HEK293 (cell line): ENCODE results near the gene TRAK1.

Source experiments
- CTCF ChIA-PET: fragments of 350-600 bp; formaldehyde crosslinking; extraction: SDS; loops from one replicate; lab custom pipeline; 2021; ENCODE audit warnings: antibody characterized with exemption; lab: Yijun Ruan, JAX
- POLR2A ChIA-PET: fragments of 300-600 bp; formaldehyde crosslinking; extraction: SDS; loops from one replicate; lab custom pipeline; 2020; ENCODE audit warnings: antibody characterized with exemption, inconsistent platforms; lab: Yijun Ruan, JAX
- H3K27ac ChIP-seq: fragments of 200-500 bp; sonication (Bioruptor generic); 2 replicates; pipeline ENCODE4 v1.5.1; 2014; ENCODE audit warnings: low read depth, low read length, control low read depth, inconsistent platforms; ENCODE audit errors: extremely low read depth
- H3K36me3 ChIP-seq, 2 experiments: fragments of 200-500 bp in 1 of 2; sonication (Bioruptor generic) in 1 of 2; 1 replicate in 1 of 2; 2 replicates in 1 of 2; pipeline ENCODE4 v1.5.1; 2014 to 2017; ENCODE audit warnings: inconsistent platforms in 2 of 2, low read length in 2 of 2; ENCODE audit not compliant: control insufficient read depth in 2 of 2, insufficient read depth in 1 of 2
- H3K4me1 ChIP-seq: fragments of 200-500 bp; sonication (Bioruptor generic); 2 replicates; pipeline ENCODE4 v1.5.1; 2014; ENCODE audit warnings: mild to moderate bottlenecking, low read length, inconsistent platforms; ENCODE audit not compliant: control insufficient read depth, insufficient read depth
- H3K4me3 ChIP-seq: 2 replicates; pipeline ENCODE4 v1.5.1; 2011; ENCODE audit warnings: low read depth, mild to moderate bottlenecking, control low read depth, low read length, moderate library complexity
- H3K9me3 ChIP-seq: fragments of 200-500 bp; sonication (Bioruptor generic); 2 replicates; pipeline ENCODE4 v1.5.1; 2014; ENCODE audit warnings: low read depth, low read length, inconsistent platforms; ENCODE audit not compliant: control insufficient read depth, insufficient read depth
- HOXD13 ChIP-seq: sonication (generic); formaldehyde crosslinking; IDR thresholded peaks from 2 replicates; pipeline ENCODE4 v1.8.0; 2022; ENCODE audit warnings: missing genetic modification reagents, borderline replicate concordance
- KLF9 ChIP-seq: fragments of 450-650 bp; formaldehyde crosslinking; IDR thresholded peaks from 2 replicates; pipeline ENCODE4 v1.5.1; 2016; ENCODE audit warnings: missing biosample characterization, missing genetic modification characterization, low read depth
- MZF1 ChIP-seq: fragments of 450-650 bp; formaldehyde crosslinking; IDR thresholded peaks from 2 replicates; pipeline ENCODE4 v1.5.1; 2017; ENCODE audit warnings: missing biosample characterization, missing genetic modification characterization, borderline replicate concordance
- PRDM10 ChIP-seq: fragments of 450-650 bp; formaldehyde crosslinking; IDR thresholded peaks from 2 replicates; pipeline ENCODE4 v1.5.1; 2016; ENCODE audit warnings: missing biosample characterization, missing genetic modification characterization
- TSHZ1 ChIP-seq: fragments of 450-650 bp; formaldehyde crosslinking; IDR thresholded peaks from 2 replicates; pipeline ENCODE4 v1.5.1; 2016; ENCODE audit warnings: missing biosample characterization, missing genetic modification characterization, borderline replicate concordance
- ZBTB48 ChIP-seq: fragments of 450-650 bp; formaldehyde crosslinking; IDR thresholded peaks from 2 replicates; pipeline ENCODE4 v1.5.1; 2016; ENCODE audit warnings: missing biosample characterization, missing genetic modification characterization
- ZBTB7A ChIP-seq: fragments of 450-650 bp; formaldehyde crosslinking; IDR thresholded peaks from 2 replicates; pipeline ENCODE4 v1.5.1; 2016; ENCODE audit warnings: low read depth, missing biosample characterization, missing genetic modification characterization
- ZNF138 ChIP-seq: fragments of 450-650 bp; formaldehyde crosslinking; IDR thresholded peaks from 2 replicates; pipeline ENCODE4 v1.5.1; 2016; ENCODE audit warnings: missing biosample characterization, missing genetic modification characterization, borderline replicate concordance
- ZNF19 ChIP-seq: fragments of 450-650 bp; formaldehyde crosslinking; IDR thresholded peaks from 2 replicates; pipeline ENCODE4; 2016; ENCODE audit warnings: missing biosample characterization, missing genetic modification characterization, low read depth
- ZNF2 ChIP-seq: fragments of 450-650 bp; formaldehyde crosslinking; IDR thresholded peaks from 2 replicates; pipeline ENCODE4 v1.5.1; 2016; ENCODE audit warnings: missing biosample characterization, missing genetic modification characterization
- ZNF223 ChIP-seq: fragments of 450-650 bp; formaldehyde crosslinking; IDR thresholded peaks from 2 replicates; pipeline ENCODE4 v1.5.1; 2016; ENCODE audit warnings: missing biosample characterization, missing genetic modification characterization
- ZNF24 ChIP-seq: fragments of 450-650 bp; formaldehyde crosslinking; IDR thresholded peaks from 2 replicates; pipeline ENCODE4 v1.5.1; 2016; ENCODE audit warnings: missing biosample characterization, missing genetic modification characterization
- ZNF274 ChIP-seq, 2 experiments: fragments of 200-500 bp in 1 of 2; fragments of 450-650 bp in 1 of 2; sonication (Bioruptor generic) in 1 of 2; formaldehyde crosslinking in 1 of 2; IDR thresholded peaks; 2 replicates each; pipeline versions ENCODE4 v1.5.1 to v1.6.1; 2014 to 2016; ENCODE audit warnings: borderline replicate concordance in 1 of 2, inconsistent platforms in 1 of 2, low read length in 1 of 2, missing biosample characterization in 1 of 2, missing genetic modification characterization in 1 of 2
- ZNF292 ChIP-seq: fragments of 450-650 bp; formaldehyde crosslinking; IDR thresholded peaks from 2 replicates; pipeline ENCODE4 v1.5.1; 2016; ENCODE audit warnings: low read depth, missing biosample characterization, missing genetic modification characterization, borderline replicate concordance
- ZNF394 ChIP-seq: fragments of 450-650 bp; formaldehyde crosslinking; IDR thresholded peaks from 2 replicates; pipeline ENCODE4 v1.5.1; 2016; ENCODE audit warnings: missing biosample characterization, missing genetic modification characterization, mild to moderate bottlenecking, moderate library complexity, borderline replicate concordance
- ZNF416 ChIP-seq: fragments of 450-650 bp; formaldehyde crosslinking; IDR thresholded peaks from 2 replicates; pipeline ENCODE4 v1.5.1; 2016; ENCODE audit warnings: missing biosample characterization, missing genetic modification characterization
- ZNF501 ChIP-seq: fragments of 450-650 bp; formaldehyde crosslinking; IDR thresholded peaks from 2 replicates; pipeline ENCODE4 v1.5.1; 2016; ENCODE audit warnings: missing biosample characterization, missing genetic modification characterization
- ZNF658 ChIP-seq: fragments of 450-650 bp; formaldehyde crosslinking; IDR thresholded peaks from 2 replicates; pipeline ENCODE4; 2016; ENCODE audit warnings: missing biosample characterization, missing genetic modification characterization
- ZNF707 ChIP-seq: fragments of 450-650 bp; formaldehyde crosslinking; IDR thresholded peaks from 2 replicates; pipeline ENCODE4 v1.5.1; 2016; ENCODE audit warnings: missing biosample characterization, missing genetic modification characterization
- TF ChIP-seq, protein P1 (sequence below): fragments of 450-650 bp; formaldehyde crosslinking; IDR thresholded peaks from 2 replicates; pipeline ENCODE4 v1.5.1; 2016; ENCODE audit warnings: missing biosample characterization, missing genetic modification characterization
- TF ChIP-seq, protein P2 (sequence below): fragments of 450-650 bp; formaldehyde crosslinking; IDR thresholded peaks from 2 replicates; pipeline ENCODE4 v1.5.1; 2016; ENCODE audit warnings: missing biosample characterization, missing genetic modification characterization, low read depth
- TF ChIP-seq, protein P3 (sequence below): fragments of 450-650 bp; formaldehyde crosslinking; IDR thresholded peaks from 2 replicates; pipeline ENCODE4 v1.5.1; 2016; ENCODE audit warnings: missing biosample characterization, missing genetic modification characterization, borderline replicate concordance

Gene TRAK1

GRCh38 chr3:42077785-42078184 is 13.4 kb upstream of the TRAK1 start:
- ChIA-PET POLR2A (no interaction called here), CTCF (interaction anchor here (0.7 kb wide), 1 partner anchor 494 kb away, joined by 5 read pairs; no protein-coding TSS in a partner anchor)
- TF ChIP-seq ZNF707 (tag by site-specific recombination) (no peak), ZNF292 (tag by site-specific recombination) (no peak), TSHZ1 (tag by site-specific recombination) (no peak), MZF1 (tag by site-specific recombination) (no peak), KLF9 (tag by site-specific recombination) (no peak), PRDM10 (tag by site-specific recombination) (no peak), HOXD13 (CRISPR knock-in tag) (no peak), ZNF138 (no peak), ZNF19 (tag by site-specific recombination) (no peak), ZBTB7A (tag by site-specific recombination) (no peak), ZNF24 (tag by site-specific recombination) (no peak)
- TF ChIP-seq, protein P1, sequence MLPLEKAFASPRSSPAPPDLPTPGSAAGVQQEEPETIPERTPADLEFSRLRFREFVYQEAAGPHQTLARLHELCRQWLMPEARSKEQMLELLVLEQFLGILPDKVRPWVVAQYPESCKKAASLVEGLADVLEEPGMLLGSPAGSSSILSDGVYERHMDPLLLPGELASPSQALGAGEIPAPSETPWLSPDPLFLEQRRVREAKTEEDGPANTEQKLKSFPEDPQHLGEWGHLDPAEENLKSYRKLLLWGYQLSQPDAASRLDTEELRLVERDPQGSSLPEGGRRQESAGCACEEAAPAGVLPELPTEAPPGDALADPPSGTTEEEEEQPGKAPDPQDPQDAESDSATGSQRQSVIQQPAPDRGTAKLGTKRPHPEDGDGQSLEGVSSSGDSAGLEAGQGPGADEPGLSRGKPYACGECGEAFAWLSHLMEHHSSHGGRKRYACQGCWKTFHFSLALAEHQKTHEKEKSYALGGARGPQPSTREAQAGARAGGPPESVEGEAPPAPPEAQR (tag by site-specific recombination), result no peak
- TF ChIP-seq, protein P2, sequence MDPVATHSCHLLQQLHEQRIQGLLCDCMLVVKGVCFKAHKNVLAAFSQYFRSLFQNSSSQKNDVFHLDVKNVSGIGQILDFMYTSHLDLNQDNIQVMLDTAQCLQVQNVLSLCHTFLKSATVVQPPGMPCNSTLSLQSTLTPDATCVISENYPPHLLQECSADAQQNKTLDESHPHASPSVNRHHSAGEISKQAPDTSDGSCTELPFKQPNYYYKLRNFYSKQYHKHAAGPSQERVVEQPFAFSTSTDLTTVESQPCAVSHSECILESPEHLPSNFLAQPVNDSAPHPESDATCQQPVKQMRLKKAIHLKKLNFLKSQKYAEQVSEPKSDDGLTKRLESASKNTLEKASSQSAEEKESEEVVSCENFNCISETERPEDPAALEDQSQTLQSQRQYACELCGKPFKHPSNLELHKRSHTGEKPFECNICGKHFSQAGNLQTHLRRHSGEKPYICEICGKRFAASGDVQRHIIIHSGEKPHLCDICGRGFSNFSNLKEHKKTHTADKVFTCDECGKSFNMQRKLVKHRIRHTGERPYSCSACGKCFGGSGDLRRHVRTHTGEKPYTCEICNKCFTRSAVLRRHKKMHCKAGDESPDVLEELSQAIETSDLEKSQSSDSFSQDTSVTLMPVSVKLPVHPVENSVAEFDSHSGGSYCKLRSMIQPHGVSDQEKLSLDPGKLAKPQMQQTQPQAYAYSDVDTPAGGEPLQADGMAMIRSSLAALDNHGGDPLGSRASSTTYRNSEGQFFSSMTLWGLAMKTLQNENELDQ (tag by site-specific recombination), result no peak
- no peak overlapping the region for H3K27ac ChIP-seq
- peaks cover 3% of the 10 kb centered on the region for H3K4me1 ChIP-seq
- H3K4me3 ChIP-seq, result no peak overlapping the region
- H3K36me3 ChIP-seq, result no peaks in the 10 kb centered on the region
- H3K9me3 ChIP-seq, result no peaks in the 10 kb centered on the region

GRCh38 chr3:42078677-42079076 is 12.5 kb upstream of the TRAK1 start:
- no peak overlapping the region for H3K27ac ChIP-seq
- H3K9me3 ChIP-seq, result no peaks in the 10 kb centered on the region
- POLR2A ChIA-PET, result no interaction called here
- H3K36me3 ChIP-seq, result no peaks in the 10 kb centered on the region
- no peak overlapping the region for H3K4me3 ChIP-seq
- CTCF ChIA-PET, result interaction anchor here (0.6 kb wide), 1 partner anchor 138 kb away, joined by 3 read pairs; no protein-coding TSS in a partner anchor
- H3K4me1 ChIP-seq, result no peaks in the 10 kb centered on the region; the same call in 1 of the 2 replicates
- TF ChIP-seq ZBTB48 (tag by site-specific recombination), result no peak
- TF ChIP-seq ZNF416 (tag by site-specific recombination), result no peak
- no peak for TF ChIP-seq ZNF501 (tag by site-specific recombination)
- no peak for TF ChIP-seq ZNF274 (IDR thresholded peaks at IDR 0.05; ENCODE audit: low read length)
- no peak for TF ChIP-seq ZNF274 (tag by site-specific recombination; IDR thresholded peaks at IDR 0.05; ENCODE audit: borderline replicate concordance)
- TF ChIP-seq ZNF394 (tag by site-specific recombination), result no peak
- TF ChIP-seq, protein P3, sequence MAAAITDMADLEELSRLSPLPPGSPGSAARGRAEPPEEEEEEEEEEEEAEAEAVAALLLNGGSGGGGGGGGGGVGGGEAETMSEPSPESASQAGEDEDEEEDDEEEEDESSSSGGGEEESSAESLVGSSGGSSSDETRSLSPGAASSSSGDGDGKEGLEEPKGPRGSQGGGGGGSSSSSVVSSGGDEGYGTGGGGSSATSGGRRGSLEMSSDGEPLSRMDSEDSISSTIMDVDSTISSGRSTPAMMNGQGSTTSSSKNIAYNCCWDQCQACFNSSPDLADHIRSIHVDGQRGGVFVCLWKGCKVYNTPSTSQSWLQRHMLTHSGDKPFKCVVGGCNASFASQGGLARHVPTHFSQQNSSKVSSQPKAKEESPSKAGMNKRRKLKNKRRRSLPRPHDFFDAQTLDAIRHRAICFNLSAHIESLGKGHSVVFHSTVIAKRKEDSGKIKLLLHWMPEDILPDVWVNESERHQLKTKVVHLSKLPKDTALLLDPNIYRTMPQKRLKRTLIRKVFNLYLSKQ (tag by site-specific recombination), result no peak
- no peak for TF ChIP-seq ZNF223 (tag by site-specific recombination)
- TF ChIP-seq ZNF2 (tag by site-specific recombination), result no peak
- no peak for TF ChIP-seq ZNF658
